Right atrium auricular region (tissue), 2 donors: ENCODE measurements around the gene GABRB3. TPM values are rescaled to one million over a fixed set of nuclear protein-coding genes. Genes with fewer than 3 reads are reported as not detected.

ENCODE experiments used
- DNase-seq: peaks from one replicate; pipeline ENCODE4 v3.0.0-alpha.2; 2019; ENCODE audit warnings: low spot score
- H3K27ac ChIP-seq, 2 donors: fragments of 200-600 bp; sonication (generic); 1 replicate in 1 of 2; 2 replicates in 1 of 2; pipeline ENCODE4 v1.5.1; 2016 to 2019
- H3K27me3 ChIP-seq, 2 donors: fragments of 200-600 bp; sonication (generic); one replicate each; pipeline versions ENCODE4 v1.5.1 to v1.6.0; 2017 to 2019
- H3K36me3 ChIP-seq: fragments of 200-600 bp; sonication (generic); one replicate; pipeline ENCODE4 v1.5.1; 2016
- H3K4me1 ChIP-seq, 2 donors: fragments of 200-600 bp; sonication (generic); one replicate each; pipeline versions ENCODE4 v1.5.1 to v1.6.0; 2017 to 2019
- H3K4me3 ChIP-seq, 2 donors: fragments of 200-600 bp; sonication (generic); 1 replicate in 1 of 2; 2 replicates in 1 of 2; pipeline ENCODE4 v1.5.1; 2017 to 2019; ENCODE audit warnings: mild to moderate bottlenecking in 1 of 2, moderate library complexity in 1 of 2
- H3K9me3 ChIP-seq, 2 donors: fragments of 200-600 bp; sonication (generic); one replicate each; pipeline ENCODE4 v1.5.1; 2019
- CTCF ChIP-seq, 2 donors: fragments of 200-600 bp; sonication (generic); IDR thresholded peaks; one replicate each; pipeline ENCODE4 v1.5.1; 2019; ENCODE audit warnings: antibody characterized with exemption in 2 of 2
- total RNA-seq, 2 donors: library from RNA; depleted of rRNA; stranded (reverse); fragments of >200 nt; gene quantifications; one replicate each; pipeline ENCODE4 v1.1.0, GENCODE V29; 2016

The GABRB3 gene
- total RNA-seq, 2 donors from 2014 or later: 12.9 to 20.9 TPM

DNA sequence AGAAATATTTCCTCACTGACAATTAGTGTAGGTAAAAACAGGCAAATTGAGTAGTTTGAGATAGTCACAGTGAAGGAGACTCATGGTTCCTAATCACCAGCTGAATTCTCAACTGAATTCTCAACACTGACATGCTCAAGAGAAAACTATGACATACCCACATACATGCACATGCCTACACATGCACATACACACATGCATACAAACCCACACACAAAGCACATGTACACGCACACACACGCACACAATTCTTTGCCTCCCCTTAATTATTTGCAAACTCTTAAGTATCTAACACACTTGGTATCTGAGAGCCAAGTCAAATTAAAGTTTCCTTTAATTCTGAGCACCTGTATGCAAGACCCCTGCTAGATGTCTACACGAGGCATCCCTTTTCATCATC is 111.8 kb downstream of the GABRB3 start:
- H3K4me1 ChIP-seq: peaks cover 0 to 11% of the 10 kb centered on the region in 2 donors
- no peak for DNase-seq
- H3K27ac ChIP-seq: no peak overlapping the region
- no peaks in the 10 kb centered on the region for H3K36me3 ChIP-seq
- H3K27me3 ChIP-seq: no peaks in the 10 kb centered on the region
- TF ChIP-seq CTCF (IDR thresholded peaks at IDR 0.05): no peak
- no peak overlapping the region for H3K4me3 ChIP-seq
- no peaks in the 10 kb centered on the region for H3K9me3 ChIP-seq

- no peaks in the 10 kb centered on the region for H3K27me3 ChIP-seq
- H3K4me3 ChIP-seq: no peak overlapping the region
- DNase-seq: no peak
- no peak for TF ChIP-seq CTCF (IDR thresholded peaks at IDR 0.05)
- no peak overlapping the region for H3K27ac ChIP-seq
- no peaks in the 10 kb centered on the region for H3K36me3 ChIP-seq
- peaks cover 0 to 5% of the 10 kb centered on the region in 2 donors for H3K4me1 ChIP-seq
- H3K9me3 ChIP-seq: no peaks in the 10 kb centered on the region
Measured at GRCh38 chr15:26660241-26660640, 112.6 kb downstream of the GABRB3 start.

DNA sequence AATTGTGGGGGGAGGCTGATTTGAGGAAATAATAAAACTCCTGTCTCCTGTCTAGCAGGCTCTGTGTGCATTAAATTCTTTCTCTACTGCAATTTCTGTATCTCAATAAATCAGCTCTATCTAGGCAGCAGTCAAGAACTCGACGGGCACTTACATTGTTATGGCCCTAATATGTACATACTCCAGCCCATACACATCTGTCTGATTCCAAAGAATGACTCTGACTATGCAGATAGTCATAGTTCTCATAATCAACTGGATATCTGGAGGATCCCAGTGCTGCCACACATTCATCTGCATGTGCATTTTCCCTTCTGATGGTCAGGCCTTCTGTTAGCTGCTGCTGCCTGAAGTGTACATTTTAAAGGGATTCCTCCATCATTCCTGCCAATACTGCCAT is 114.6 kb downstream of the GABRB3 start:
- no peak for TF ChIP-seq CTCF (IDR thresholded peaks at IDR 0.05)
- peaks cover 0 to 5% of the 10 kb centered on the region in 2 donors for H3K4me1 ChIP-seq
- no peak overlapping the region for H3K27ac ChIP-seq
- no peak overlapping the region for H3K4me3 ChIP-seq
- DNase-seq: no peak
- H3K36me3 ChIP-seq: no peaks in the 10 kb centered on the region
- H3K9me3 ChIP-seq: no peaks in the 10 kb centered on the region
- no peaks in the 10 kb centered on the region for H3K27me3 ChIP-seq

DNA sequence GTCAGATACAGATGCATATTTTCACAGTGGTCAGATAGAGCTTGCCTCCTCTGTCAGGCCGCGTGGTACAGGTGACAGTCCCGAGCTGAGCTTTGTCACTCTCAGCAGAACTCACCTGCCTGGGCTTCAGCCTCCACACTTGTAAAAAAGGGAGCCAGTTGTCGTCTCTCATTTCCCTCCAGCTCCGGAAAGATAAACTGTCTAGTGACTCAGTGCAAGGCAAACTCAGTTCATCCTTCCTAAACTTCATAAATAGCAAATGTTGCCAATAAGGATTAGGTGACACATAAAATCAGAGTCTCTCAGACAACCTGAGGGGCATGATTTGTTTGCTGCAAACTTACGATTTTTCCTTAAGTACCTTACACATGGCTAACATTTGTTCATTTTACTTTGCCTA is 116.8 kb downstream of the GABRB3 start:
- Histone ChIP-seq H3K4me3 (no peak overlapping the region), H3K9me3 (no peaks in the 10 kb centered on the region), H3K27me3 (no peaks in the 10 kb centered on the region), H3K4me1 (peaks cover 0 to 5% of the 10 kb centered on the region in 2 donors), H3K27ac (no peak overlapping the region), H3K36me3 (no peaks in the 10 kb centered on the region)
- DNase-seq: no peak
- no peak for TF ChIP-seq CTCF (IDR thresholded peaks at IDR 0.05)

GRCh38 chr15:26651909-26652308 is 121.0 kb downstream of the GABRB3 start:
- Histone ChIP-seq H3K4me3 (no peak overlapping the region), H3K4me1 (no peaks in the 10 kb centered on the region), H3K27ac (no peak overlapping the region), H3K9me3 (no peaks in the 10 kb centered on the region), H3K36me3 (no peaks in the 10 kb centered on the region), H3K27me3 (no peaks in the 10 kb centered on the region)
- TF ChIP-seq CTCF (IDR thresholded peaks at IDR 0.05): no peak
- DNase-seq: no peak

DNA sequence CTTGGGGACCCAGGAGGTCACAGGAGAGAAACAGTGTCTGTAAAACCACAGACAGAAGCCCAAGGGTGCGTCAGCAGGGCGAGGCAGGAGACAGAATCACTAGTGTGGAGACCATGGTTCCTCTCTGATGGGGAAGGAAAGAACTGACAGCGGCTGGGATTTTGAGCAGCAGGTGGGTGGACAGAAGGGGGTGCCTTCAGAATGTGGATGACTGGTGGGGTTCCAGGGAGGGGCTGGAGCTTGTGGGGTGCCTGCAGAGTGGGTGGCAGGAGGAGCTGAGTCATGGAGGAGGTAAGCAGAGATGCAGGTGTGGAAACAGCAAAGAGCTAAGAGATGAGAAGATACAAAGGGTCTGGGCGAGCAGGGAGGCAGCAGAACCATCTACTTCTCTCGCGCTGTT is 124.2 kb downstream of the GABRB3 start:
- no peaks in the 10 kb centered on the region for H3K4me1 ChIP-seq
- H3K27me3 ChIP-seq: no peaks in the 10 kb centered on the region
- H3K4me3 ChIP-seq: no peak overlapping the region
- no peak overlapping the region for H3K27ac ChIP-seq
- no peaks in the 10 kb centered on the region for H3K36me3 ChIP-seq
- TF ChIP-seq CTCF (IDR thresholded peaks at IDR 0.05): no peak
- no peak for DNase-seq
- no peaks in the 10 kb centered on the region for H3K9me3 ChIP-seq
